HEK293 (cell line): ENCODE measurements around the gene DHFR.
A peak's percentile ranks its signal among the peaks of the same experiment; 100 is the strongest.

Experiments used
- BCL11A ChIP-seq: fragments of 450-650 bp; formaldehyde crosslinking; IDR thresholded peaks from 2 replicates; pipeline ENCODE4 v1.5.1; 2016; ENCODE audit warnings: low read depth, missing biosample characterization, missing genetic modification characterization
- ELK4 ChIP-seq: IDR thresholded peaks from 2 replicates; pipeline ENCODE4 v1.6.1; 2011; ENCODE audit warnings: mild to moderate bottlenecking, low read depth, low read length, borderline replicate concordance
- HOXD13 ChIP-seq: sonication (generic); formaldehyde crosslinking; IDR thresholded peaks from 2 replicates; pipeline ENCODE4 v1.8.0; 2022; ENCODE audit warnings: missing genetic modification reagents, borderline replicate concordance
- INSM2 ChIP-seq: fragments of 450-650 bp; formaldehyde crosslinking; IDR thresholded peaks from 2 replicates; pipeline ENCODE4 v1.5.1; 2016; ENCODE audit warnings: missing biosample characterization, missing genetic modification characterization
- KLF16 ChIP-seq: fragments of 450-650 bp; formaldehyde crosslinking; IDR thresholded peaks from 2 replicates; pipeline ENCODE4 v1.5.1; 2017; ENCODE audit warnings: missing biosample characterization, missing genetic modification characterization
- KLF8 ChIP-seq: fragments of 450-650 bp; formaldehyde crosslinking; IDR thresholded peaks from 2 replicates; pipeline ENCODE4 v1.5.1; 2016; ENCODE audit warnings: missing biosample characterization, missing genetic modification characterization
- KLF9 ChIP-seq: fragments of 450-650 bp; formaldehyde crosslinking; IDR thresholded peaks from 2 replicates; pipeline ENCODE4 v1.5.1; 2016; ENCODE audit warnings: missing biosample characterization, missing genetic modification characterization, low read depth
- PRDM10 ChIP-seq: fragments of 450-650 bp; formaldehyde crosslinking; IDR thresholded peaks from 2 replicates; pipeline ENCODE4 v1.5.1; 2016; ENCODE audit warnings: missing biosample characterization, missing genetic modification characterization
- PRDM4 ChIP-seq: fragments of 450-650 bp; formaldehyde crosslinking; IDR thresholded peaks from 2 replicates; pipeline ENCODE4 v1.5.1; 2017; ENCODE audit warnings: missing biosample characterization, missing genetic modification characterization
- SCRT1 ChIP-seq: fragments of 450-650 bp; formaldehyde crosslinking; IDR thresholded peaks from 2 replicates; pipeline ENCODE4 v1.5.1; 2016; ENCODE audit warnings: missing biosample characterization, missing genetic modification characterization, borderline replicate concordance
- WT1 ChIP-seq: fragments of 450-650 bp; formaldehyde crosslinking; IDR thresholded peaks from 2 replicates; pipeline ENCODE4 v1.5.1; 2016; ENCODE audit warnings: missing biosample characterization, missing genetic modification characterization
- ZFHX2 ChIP-seq: fragments of 450-650 bp; formaldehyde crosslinking; conservative IDR thresholded peaks from 2 replicates; pipeline ENCODE4 v1.5.1; 2016; ENCODE audit warnings: missing biosample characterization, missing genetic modification characterization
- ZNF121 ChIP-seq: fragments of 450-650 bp; formaldehyde crosslinking; IDR thresholded peaks from 2 replicates; pipeline ENCODE4 v1.5.1; 2016; ENCODE audit warnings: missing biosample characterization, missing genetic modification characterization
- ZNF18 ChIP-seq: fragments of 450-650 bp; formaldehyde crosslinking; IDR thresholded peaks from 2 replicates; pipeline ENCODE4 v1.5.1; 2016; ENCODE audit warnings: missing biosample characterization, missing genetic modification characterization
- ZNF26 ChIP-seq: fragments of 450-650 bp; formaldehyde crosslinking; IDR thresholded peaks from 2 replicates; pipeline ENCODE4 v1.5.1; 2016; ENCODE audit warnings: missing biosample characterization, missing genetic modification characterization
- ZNF362 ChIP-seq: fragments of 450-650 bp; formaldehyde crosslinking; IDR thresholded peaks from 2 replicates; pipeline ENCODE4 v1.5.1; 2016; ENCODE audit warnings: missing biosample characterization, missing genetic modification characterization
- ZNF510 ChIP-seq: fragments of 450-650 bp; formaldehyde crosslinking; IDR thresholded peaks from 2 replicates; pipeline ENCODE4 v1.5.1; 2018; ENCODE audit warnings: mild to moderate bottlenecking, missing genetic modification characterization, missing biosample characterization; ENCODE audit not compliant: insufficient replicate concordance
- ZNF513 ChIP-seq: fragments of 450-650 bp; IDR thresholded peaks from 2 replicates; pipeline ENCODE4 v1.5.1; 2018; ENCODE audit warnings: missing biosample characterization, missing genetic modification characterization
- ZNF530 ChIP-seq: fragments of 450-650 bp; formaldehyde crosslinking; IDR thresholded peaks from 2 replicates; pipeline ENCODE4 v1.5.1; 2016; ENCODE audit warnings: low read depth, missing biosample characterization, missing genetic modification characterization
- ZNF580 ChIP-seq: fragments of 450-650 bp; formaldehyde crosslinking; IDR thresholded peaks from 2 replicates; pipeline ENCODE4 v1.5.1; 2016; ENCODE audit warnings: missing biosample characterization, missing genetic modification characterization
- ZNF610 ChIP-seq: fragments of 450-650 bp; formaldehyde crosslinking; IDR thresholded peaks from 2 replicates; pipeline ENCODE4 v1.5.1; 2016; ENCODE audit warnings: missing biosample characterization, missing genetic modification characterization, borderline replicate concordance
- ZSCAN5A ChIP-seq: fragments of 450-650 bp; formaldehyde crosslinking; IDR thresholded peaks from 2 replicates; pipeline ENCODE4 v1.5.1; 2016; ENCODE audit warnings: missing biosample characterization, missing genetic modification characterization
- ZXDB ChIP-seq: fragments of 450-650 bp; formaldehyde crosslinking; IDR thresholded peaks from 2 replicates; pipeline ENCODE4 v1.5.1; 2016; ENCODE audit warnings: missing biosample characterization, missing genetic modification characterization

DHFR gene

GRCh38 chr5:80644900-80645299 is 9.9 kb downstream of the DHFR start (continued):
- no peak for TF ChIP-seq ZFHX2 (tag by site-specific recombination)
- TF ChIP-seq ZNF530 (tag by site-specific recombination), result no peak
- TF ChIP-seq ZNF610 (tag by site-specific recombination), result no peak
- no peak for TF ChIP-seq ELK4
- TF ChIP-seq ZNF580 (tag by site-specific recombination), result no peak
- TF ChIP-seq ZXDB (tag by site-specific recombination), result 0 out of 2 replicates have a peak, but pooled peaks have one; percentile 23
- TF ChIP-seq INSM2 (tag by site-specific recombination), result no peak
- no peak for TF ChIP-seq KLF8 (tag by site-specific recombination)
- TF ChIP-seq WT1, result no peak
- TF ChIP-seq PRDM10 (tag by site-specific recombination), result peak; percentile 44
- TF ChIP-seq SCRT1 (tag by site-specific recombination), result no peak
- TF ChIP-seq ZNF510 (tag by site-specific recombination), result no peak
- no peak for TF ChIP-seq ZSCAN5A (tag by site-specific recombination)
- TF ChIP-seq HOXD13 (CRISPR knock-in tag), result no peak
- TF ChIP-seq ZNF121 (tag by site-specific recombination), result no peak
- no peak for TF ChIP-seq ZNF513 (tag by site-specific recombination)
- no peak for TF ChIP-seq ZNF362 (tag by site-specific recombination)
- TF ChIP-seq KLF9 (tag by site-specific recombination), result no peak
- 0 out of 2 replicates have a peak, but pooled peaks have one; percentile 3 for TF ChIP-seq ZNF18 (tag by site-specific recombination)
- no peak for TF ChIP-seq BCL11A
- no peak for TF ChIP-seq PRDM4
- TF ChIP-seq ZNF26 (tag by site-specific recombination), result no peak
- TF ChIP-seq KLF16, result no peak
